Smooth muscle cell (in vitro differentiated cells): ENCODE measurements around the gene WNT9B. TPM values are rescaled to one million over a fixed set of nuclear protein-coding genes. Genes with fewer than 3 reads are reported as not detected.
A peak's percentile ranks its signal among the peaks of the same experiment; 100 is the strongest.

Source experiments
- DNase-seq: peaks from one replicate; lab custom pipeline; 2025; ENCODE audit not compliant: unreplicated experiment; lab: John Stamatoyannopoulos, UW
- H2AFZ ChIP-seq: fragments of 200-600 bp; sonication (generic); 2 replicates; pipeline ENCODE4 v1.6.0; 2016; ENCODE audit warnings: antibody characterized with exemption, low read depth, mild to moderate bottlenecking
- H3F3A ChIP-seq: fragments of 200-600 bp; sonication (generic); 2 replicates; pipeline ENCODE4 v1.6.0; 2017; ENCODE audit warnings: antibody characterized with exemption, low read depth
- H3K27ac ChIP-seq: fragments of 200-600 bp; sonication (generic); 2 replicates; pipeline ENCODE4 v1.5.1; 2016; ENCODE audit warnings: low read depth, mild to moderate bottlenecking
- H3K27me3 ChIP-seq: fragments of 200-600 bp; sonication (generic); 2 replicates; pipeline ENCODE4 v1.6.1; 2016; ENCODE audit warnings: low read depth, mild to moderate bottlenecking
- H3K36me3 ChIP-seq: fragments of 200-600 bp; sonication (generic); 2 replicates; pipeline ENCODE4 v1.5.1; 2016; ENCODE audit warnings: low read depth
- H3K4me1 ChIP-seq: fragments of 200-600 bp; sonication (generic); 2 replicates; pipeline ENCODE4 v1.5.1; 2016; ENCODE audit warnings: low read depth
- H3K4me2 ChIP-seq: fragments of 200-600 bp; sonication (generic); 2 replicates; pipeline ENCODE4 v1.6.0; 2016; ENCODE audit warnings: mild to moderate bottlenecking
- H3K4me3 ChIP-seq: fragments of 200-600 bp; sonication (generic); 2 replicates; pipeline ENCODE4 v1.5.1; 2016; ENCODE audit warnings: mild to moderate bottlenecking
- H3K79me2 ChIP-seq: fragments of 200-600 bp; sonication (generic); 2 replicates; pipeline ENCODE4 v1.6.0; 2016; ENCODE audit warnings: low read depth, mild to moderate bottlenecking
- H3K9ac ChIP-seq: fragments of 200-600 bp; sonication (generic); 2 replicates; pipeline ENCODE4 v1.6.0; 2016; ENCODE audit warnings: low read depth
- H3K9me3 ChIP-seq: fragments of 200-600 bp; sonication (generic); replicated peaks from 2 replicates; pipeline ENCODE4 v1.5.1; 2016; ENCODE audit warnings: low read depth
- H4K20me1 ChIP-seq: fragments of 200-600 bp; sonication (generic); 2 replicates; pipeline ENCODE4 v1.6.0; 2016; ENCODE audit warnings: low read depth
- WGBS: methylation state at CpG from one replicate; pipeline ENCODE4 v1.1.7; 2016; ENCODE audit warnings: low lambda C conversion rate; 5-methylcytosine and 5-hydroxymethylcytosine counted together
- polyA plus RNA-seq: library from polyadenylated mRNA; unstranded; fragments of >200 nt; fragmentation: Nextera tagmentation; extraction: Ambion mirVana; gene quantifications from 2 replicates; pipeline ENCODE4 v1.2.1, GENCODE V29; 2016
- total RNA-seq: library from RNA; depleted of rRNA; stranded (reverse); fragments of >200 nt; gene quantifications from 2 replicates; pipeline ENCODE4 v1.2.3, GENCODE V29; 2014
- TF ChIP-seq, protein P1 (sequence below): fragments of 200-600 bp; sonication (generic); IDR thresholded peaks from 2 replicates; pipeline ENCODE4 v1.5.1; 2017; ENCODE audit warnings: borderline replicate concordance, mild to moderate bottlenecking, antibody characterized with exemption; ENCODE audit not compliant: insufficient read depth, poor library complexity, severe bottlenecking

The WNT9B gene
- total and polyA plus RNA-seq, 2 experiments from 2014 or later, result not detected

DNA sequence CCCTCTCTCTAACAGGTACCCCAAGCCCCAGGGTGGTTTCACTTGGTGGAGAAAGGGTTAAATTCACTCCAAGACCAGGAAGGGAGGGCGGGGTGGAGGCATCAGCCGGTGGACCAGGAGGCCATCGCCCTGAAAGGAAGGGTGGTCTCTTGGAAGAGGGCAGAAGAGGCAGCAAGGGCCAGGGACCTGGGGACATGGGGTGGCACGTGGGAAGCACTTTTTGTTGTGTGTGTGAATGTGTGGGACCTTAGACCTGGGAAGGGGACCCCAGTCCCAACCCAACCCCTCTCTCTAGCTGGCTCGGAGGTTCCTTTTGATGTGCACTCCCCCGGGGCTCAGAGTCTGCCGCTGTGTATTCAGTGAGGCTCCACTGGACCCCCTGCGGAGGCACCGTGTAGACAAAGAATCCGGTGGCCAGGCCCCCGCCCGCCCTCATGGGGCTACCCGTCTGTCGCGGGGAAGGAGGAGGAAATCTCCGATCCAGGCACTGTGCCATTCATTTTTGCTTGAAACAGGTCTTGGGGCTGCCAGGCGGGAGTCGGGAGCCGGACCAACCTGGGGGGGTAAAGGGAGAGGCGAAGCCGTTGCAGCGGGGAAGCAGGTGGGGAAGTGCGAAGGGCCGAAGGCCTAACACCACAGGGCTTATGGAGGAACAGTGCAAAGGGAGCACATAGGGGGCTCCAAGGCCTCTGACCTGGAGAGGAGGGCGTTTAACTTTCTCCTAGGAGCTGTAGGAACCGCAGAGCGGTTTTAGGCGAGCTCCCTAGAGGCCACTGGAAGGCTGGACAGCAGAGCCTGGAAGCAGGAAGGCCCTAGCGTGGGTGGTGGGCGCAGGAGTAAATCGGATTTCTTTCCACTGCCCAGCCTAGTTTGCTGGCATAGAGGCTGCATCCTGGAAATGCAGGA lies 29.6 kb upstream of the WNT9B start:
- H3K79me2 ChIP-seq, result no peaks in the 10 kb centered on the region
- no peaks in the 10 kb centered on the region for H3F3A ChIP-seq
- 33% methylated on average over 31 of the region's 31 CpGs for WGBS
- no peaks in the 10 kb centered on the region for H3K9me3 ChIP-seq
- H3K9ac ChIP-seq, result no peak overlapping the region
- no peak overlapping the region for H3K4me3 ChIP-seq
- TF ChIP-seq, protein P1, sequence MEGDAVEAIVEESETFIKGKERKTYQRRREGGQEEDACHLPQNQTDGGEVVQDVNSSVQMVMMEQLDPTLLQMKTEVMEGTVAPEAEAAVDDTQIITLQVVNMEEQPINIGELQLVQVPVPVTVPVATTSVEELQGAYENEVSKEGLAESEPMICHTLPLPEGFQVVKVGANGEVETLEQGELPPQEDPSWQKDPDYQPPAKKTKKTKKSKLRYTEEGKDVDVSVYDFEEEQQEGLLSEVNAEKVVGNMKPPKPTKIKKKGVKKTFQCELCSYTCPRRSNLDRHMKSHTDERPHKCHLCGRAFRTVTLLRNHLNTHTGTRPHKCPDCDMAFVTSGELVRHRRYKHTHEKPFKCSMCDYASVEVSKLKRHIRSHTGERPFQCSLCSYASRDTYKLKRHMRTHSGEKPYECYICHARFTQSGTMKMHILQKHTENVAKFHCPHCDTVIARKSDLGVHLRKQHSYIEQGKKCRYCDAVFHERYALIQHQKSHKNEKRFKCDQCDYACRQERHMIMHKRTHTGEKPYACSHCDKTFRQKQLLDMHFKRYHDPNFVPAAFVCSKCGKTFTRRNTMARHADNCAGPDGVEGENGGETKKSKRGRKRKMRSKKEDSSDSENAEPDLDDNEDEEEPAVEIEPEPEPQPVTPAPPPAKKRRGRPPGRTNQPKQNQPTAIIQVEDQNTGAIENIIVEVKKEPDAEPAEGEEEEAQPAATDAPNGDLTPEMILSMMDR, result no peak
- H3K27me3 ChIP-seq, result peaks cover 60% of the 10 kb centered on the region
- H4K20me1 ChIP-seq, result no peaks in the 10 kb centered on the region
- no peaks in the 10 kb centered on the region for H3K36me3 ChIP-seq
- H3K27ac ChIP-seq, result no peak overlapping the region
- H3K4me1 ChIP-seq, result peaks cover 17% of the 10 kb centered on the region
- DNase-seq, result no peak
- H3K4me2 ChIP-seq, result no peak overlapping the region
- H2AFZ ChIP-seq, result no peak overlapping the region

DNA sequence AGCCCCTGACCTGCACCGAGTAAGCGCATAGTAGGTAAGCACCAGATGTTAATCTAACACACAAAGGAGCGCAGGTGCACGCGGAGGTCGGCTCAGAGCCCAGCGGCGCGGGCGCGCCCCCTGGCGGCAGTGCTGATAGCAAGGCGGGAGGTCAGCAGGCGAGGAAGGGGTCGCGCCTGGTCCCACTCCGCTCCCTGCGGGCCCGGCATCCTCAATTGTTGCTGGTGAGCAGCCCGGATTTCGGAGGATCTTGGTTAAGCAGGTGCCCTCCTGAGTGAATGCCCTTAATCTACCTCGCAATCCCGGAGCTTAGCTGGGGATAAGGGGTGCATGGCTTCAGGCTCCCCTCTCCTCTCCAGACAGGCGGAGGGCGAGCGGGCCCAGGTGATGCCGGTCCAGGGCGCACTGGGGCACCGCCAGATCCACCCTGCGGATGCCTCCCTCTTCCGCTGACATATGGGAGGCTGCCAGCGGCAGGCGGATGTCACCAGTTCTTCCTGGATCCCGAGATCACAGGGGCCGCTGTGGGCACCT lies 28.9 kb upstream of the WNT9B start:
- H3K79me2 ChIP-seq, result no peaks in the 10 kb centered on the region
- no peak for DNase-seq
- no peaks in the 10 kb centered on the region for H3F3A ChIP-seq
- H3K4me3 ChIP-seq, result no peak overlapping the region
- no peaks in the 10 kb centered on the region for H3K9me3 ChIP-seq
- H3K27me3 ChIP-seq, result peaks cover 53% of the 10 kb centered on the region
- no peak overlapping the region for H3K27ac ChIP-seq
- H3K4me2 ChIP-seq, result no peak overlapping the region
- H3K9ac ChIP-seq, result no peak overlapping the region
- H4K20me1 ChIP-seq, result no peaks in the 10 kb centered on the region
- TF ChIP-seq, protein P1, result peak; percentile 60
- peaks cover 17% of the 10 kb centered on the region for H3K4me1 ChIP-seq
- H2AFZ ChIP-seq, result no peak overlapping the region
- no peaks in the 10 kb centered on the region for H3K36me3 ChIP-seq
- 58% methylated on average over 35 of the region's 35 CpGs for WGBS

DNA sequence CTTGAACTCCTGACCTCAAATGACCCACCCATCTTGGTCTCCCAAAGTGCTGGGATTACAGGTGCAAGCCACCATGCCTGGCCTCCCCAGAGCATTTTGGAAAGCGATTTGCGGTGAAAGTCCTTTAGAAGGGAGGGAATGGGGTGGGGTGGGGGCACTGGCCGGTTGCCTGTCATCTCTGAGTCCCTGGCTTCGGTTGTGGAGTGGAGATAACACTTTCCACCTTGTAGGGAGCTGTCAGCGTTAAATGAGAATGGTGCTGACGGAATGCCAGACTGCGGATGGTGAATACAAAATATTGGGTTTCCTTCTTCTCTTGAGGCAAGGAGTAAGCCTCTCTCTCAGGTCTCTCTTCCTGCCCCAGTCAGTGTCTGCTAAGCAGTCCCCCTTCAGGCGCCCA lies 27.7 kb upstream of the WNT9B start:
- no peaks in the 10 kb centered on the region for H4K20me1 ChIP-seq
- H3K27ac ChIP-seq, result no peak overlapping the region
- H3K79me2 ChIP-seq, result no peaks in the 10 kb centered on the region
- H3K9ac ChIP-seq, result no peak overlapping the region
- no peak for DNase-seq
- TF ChIP-seq, protein P1, result no peak
- H3F3A ChIP-seq, result no peaks in the 10 kb centered on the region
- H3K4me2 ChIP-seq, result no peak overlapping the region
- no peaks in the 10 kb centered on the region for H3K9me3 ChIP-seq
- H2AFZ ChIP-seq, result no peak overlapping the region
- H3K4me1 ChIP-seq, result peaks cover 11% of the 10 kb centered on the region
- WGBS, result 80% methylated on average over 8 of the region's 8 CpGs
- peaks cover 41% of the 10 kb centered on the region for H3K27me3 ChIP-seq
- no peak overlapping the region for H3K4me3 ChIP-seq
- H3K36me3 ChIP-seq, result no peaks in the 10 kb centered on the region
